IPS-11a (cell line): Measurements from ENCODE around the gene CCDC187.
"Not testable (repeated sequence)": the region's sequence is repeated elsewhere in the genome, so short reads cannot be mapped to it uniquely, and the experiment has no call there.

Experiments used
- H3K4me3 ChIP-seq: one replicate; pipeline ENCODE4 v1.5.1; 2013; ENCODE audit warnings: low read depth, low read length, control low read depth

Gene CCDC187

DNA sequence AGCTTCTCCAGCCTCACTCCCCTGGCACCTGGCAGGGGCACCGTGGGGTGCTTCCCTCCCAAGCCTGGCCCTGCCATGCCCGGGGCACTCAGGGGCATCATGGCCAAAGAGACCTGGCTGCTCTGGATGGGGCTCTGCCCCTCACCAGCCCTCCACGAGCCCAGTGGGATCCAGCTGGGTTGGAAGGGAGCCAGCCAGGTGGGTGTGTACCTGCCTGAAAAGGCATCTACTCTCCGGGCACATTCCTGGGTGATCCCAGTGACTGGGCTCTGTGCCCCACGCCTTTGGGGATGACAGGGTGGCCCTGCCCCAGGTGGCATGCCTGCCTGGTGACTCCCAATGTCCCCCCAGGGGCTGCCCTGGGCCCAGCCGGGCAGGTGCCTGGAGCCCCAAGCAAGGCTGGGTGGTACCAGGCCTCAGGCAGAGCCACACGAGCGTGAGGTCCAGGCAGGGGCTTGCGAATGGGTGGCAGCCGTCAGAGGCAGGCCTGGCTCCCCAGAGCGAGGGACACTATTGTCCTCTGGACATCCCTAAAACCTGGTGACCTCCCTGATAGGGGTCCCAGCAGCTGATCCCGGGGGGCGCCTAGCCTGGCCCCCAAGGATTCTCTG lies 24.2 kb upstream of the CCDC187 start:
- peak overlapping the region; percentile 24 for H3K4me3 ChIP-seq

DNA sequence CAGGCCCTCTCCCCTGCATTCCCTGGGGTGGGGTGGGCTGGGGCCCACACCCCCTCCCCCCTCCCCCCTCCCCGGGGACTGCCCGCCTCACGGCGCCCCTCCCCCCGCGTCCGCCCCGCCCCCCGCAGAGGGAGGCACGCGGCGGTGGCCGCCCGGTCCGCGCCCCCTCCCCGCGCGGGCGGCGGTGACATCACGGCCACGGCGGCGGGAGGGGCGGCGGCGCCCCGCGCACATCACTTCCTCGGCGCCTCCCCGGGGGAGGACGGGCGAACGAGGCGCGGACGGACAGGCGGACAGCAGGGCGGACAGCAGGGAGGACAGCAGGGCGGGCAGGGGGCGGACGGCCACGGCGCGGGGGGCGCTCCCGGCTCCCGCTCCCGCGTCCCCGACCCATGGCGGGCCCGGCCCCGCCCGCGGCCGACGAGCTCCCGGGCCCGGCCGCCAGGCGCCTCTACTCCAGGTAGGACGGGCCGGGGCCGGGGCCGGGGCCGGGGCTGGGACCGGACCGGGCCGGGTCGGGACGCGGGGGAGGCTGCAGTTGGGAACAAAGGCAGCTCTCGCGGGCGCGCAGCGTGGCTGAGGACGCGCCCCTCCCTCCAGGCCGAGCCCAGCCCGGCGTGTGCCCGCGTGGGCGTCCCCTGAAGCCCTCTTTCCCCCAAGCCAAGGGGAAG lies 23.5 kb upstream of the CCDC187 start, which contains the start of gene GPSM1:
GPSM1 (plus strand) TSS at position 236 of the 671 bp plus-strand sequence; CDS start at position 393, 157 bp downstream.
- peak within 1 kb of the TSS; percentile 33 for H3K4me3 ChIP-seq

DNA sequence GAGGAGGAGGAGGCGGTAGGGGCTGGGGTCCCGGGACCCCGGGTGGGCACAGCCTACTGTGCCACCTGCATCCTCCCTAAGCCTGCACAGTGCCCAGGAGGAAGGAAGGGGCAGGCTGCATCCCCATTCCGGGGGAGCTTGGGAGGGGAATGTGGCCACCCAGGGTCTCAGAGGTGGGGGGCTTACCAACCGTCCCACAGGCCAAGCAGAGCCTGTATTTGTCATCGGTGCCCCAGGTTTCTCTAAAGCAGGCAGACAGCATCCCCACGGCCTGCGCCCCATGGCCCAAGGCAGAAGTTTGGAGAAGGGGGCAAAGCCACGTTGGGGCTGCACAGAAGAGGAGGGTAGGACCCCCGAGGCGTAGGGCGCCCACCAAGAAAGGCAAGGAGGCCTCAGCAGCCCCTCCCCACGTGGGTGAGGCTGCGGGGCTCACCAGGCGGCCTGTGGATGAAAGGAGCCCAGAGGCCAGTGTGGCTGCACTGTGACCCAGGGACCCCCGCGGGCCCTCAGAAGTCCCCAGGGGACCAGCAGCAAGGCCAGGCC lies 22.9 kb upstream of the CCDC187 start:
- no peak overlapping the region for H3K4me3 ChIP-seq

DNA sequence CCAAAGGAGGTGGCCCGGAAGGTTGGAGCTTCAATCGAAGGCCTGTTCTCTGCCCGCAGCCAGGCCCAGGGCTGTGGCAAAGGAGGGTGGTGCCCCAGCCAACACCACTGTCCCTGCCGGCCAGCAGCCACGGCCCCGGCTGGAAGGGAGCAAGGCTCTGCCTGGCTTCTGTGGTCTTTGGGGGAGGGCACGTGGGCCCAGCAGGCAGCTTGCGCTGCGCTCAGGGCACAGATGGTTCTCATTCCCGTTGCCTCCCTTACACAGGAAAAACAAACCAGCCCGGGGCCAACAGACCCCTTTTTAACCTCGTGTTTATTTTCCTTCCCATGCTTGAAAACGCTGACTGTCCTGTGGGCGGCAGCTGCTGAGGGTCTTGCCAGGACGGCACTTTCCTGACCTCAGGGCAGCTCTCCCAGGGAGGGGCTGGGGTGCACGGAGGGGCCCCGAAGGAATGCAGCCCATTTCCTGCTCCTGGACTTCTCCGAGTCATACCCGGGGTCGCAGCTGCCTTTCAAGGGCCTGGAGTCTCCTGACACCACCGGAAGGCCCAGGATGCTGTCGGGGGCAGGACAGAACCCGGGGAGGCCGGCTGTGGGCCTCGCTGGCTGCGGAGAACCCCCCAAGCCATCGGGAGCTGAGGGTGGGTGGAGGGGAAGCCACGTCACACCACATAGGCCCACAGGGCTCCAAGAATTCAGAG lies 22.3 kb upstream of the CCDC187 start:
- H3K4me3 ChIP-seq = no peak overlapping the region

DNA sequence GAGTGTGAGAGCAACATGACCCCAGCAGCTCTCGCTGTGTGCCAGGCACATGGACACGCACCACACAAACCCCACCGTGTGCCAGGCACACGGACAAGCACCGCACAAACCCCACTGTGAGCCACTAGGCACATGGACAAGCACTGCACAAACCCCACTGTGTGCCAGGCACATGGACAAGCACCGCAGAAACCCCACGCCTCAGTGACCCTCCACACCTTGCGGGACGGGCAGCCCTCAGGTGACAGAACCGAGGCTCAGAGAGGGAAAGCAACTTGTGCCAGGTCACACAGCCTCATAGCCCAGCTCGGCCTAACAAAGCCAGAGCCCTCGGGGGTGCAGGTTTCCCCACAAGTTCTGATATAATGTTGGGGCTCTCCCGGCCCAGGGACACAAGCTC lies 21.5 kb upstream of the CCDC187 start:
- H3K4me3 ChIP-seq = no peak overlapping the region

DNA sequence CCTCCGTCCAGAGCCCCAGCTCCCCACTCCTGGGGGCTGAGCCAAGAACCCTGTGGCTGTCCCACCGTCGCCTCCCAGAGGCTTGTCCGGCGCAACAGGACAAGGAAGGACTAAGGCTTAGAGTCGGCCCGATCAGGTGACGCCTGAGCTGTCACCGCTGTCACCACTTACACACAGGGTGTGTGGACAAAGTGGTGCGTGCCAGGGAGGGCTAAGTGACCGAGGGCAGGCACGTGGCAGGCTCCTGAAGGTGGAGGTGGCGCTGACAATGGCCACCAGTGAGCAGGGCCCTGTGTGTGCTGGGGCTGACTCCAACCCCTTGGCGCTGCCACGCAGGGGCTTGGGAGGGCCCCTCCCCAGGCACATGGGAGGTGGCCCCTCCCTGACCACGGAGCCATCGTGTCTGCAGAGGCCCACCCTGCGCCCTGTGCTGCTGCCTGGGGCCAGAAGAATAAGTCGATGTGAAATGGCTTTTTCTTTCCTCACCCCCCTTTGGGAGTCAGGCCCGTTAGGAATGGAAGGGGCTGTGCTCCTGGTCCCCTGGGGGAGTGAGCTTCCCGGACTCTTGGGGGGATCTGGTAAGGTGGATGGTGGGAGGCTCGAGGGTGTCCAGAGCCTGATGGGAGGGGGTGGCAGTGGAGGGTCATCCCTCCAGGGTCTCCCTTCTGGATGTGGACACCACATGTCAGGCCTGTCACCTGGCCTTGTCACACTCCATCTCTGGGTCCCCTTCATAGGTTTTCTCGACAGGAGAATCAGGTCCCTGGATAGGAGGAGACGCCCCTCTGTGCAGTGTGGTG lies 20.8 kb upstream of the CCDC187 start:
- no peak overlapping the region for H3K4me3 ChIP-seq

DNA sequence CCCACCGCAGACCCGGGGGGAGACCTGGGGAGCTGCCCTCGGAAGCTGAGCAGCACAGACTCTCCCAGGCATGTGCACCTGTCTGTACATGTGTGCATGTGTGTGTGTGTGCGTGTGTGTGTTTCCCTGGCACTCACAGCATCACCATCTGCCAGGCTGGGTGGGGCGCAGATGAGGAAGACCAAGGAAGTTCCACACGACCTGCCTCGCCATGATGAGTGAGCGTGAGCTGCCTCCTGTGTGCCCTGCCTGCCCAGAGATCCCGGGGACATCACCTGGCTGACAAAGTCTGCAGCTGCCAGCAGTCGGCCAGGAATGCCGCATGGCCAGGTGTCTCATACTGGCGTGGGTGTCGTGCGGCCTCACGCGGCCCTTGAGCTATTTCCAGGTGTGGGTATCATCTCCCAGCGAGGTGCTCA lies 19.5 kb upstream of the CCDC187 start:
- no peak overlapping the region for H3K4me3 ChIP-seq

DNA sequence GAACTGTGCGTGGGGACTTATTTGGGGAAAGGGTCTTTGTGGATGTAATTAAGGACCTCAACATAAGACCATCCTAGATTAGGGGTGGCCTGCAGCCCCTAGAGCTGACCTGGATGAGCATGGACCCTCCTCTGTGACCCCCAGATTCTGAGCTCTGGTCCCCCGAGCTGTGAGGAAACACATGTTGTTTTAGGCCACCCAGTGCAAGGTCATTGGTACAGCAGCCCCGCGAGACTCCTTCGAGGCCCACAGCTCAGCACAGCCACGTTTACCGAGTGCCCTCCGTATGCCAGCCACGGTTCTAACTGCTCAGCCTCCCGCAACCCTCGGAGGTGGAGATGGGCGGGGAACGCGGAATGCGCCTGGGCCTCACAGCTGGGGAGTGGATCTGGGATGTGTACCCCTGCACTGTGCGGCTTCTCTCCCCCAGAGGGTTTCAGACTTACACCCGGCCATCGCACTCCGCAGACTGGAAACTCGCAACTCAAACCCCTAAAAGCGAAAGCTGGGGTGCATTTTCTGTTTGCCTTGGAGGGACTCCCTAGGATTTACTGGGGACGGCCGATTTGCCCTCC lies 18.9 kb upstream of the CCDC187 start:
- H3K4me3 ChIP-seq = no peak overlapping the region

DNA sequence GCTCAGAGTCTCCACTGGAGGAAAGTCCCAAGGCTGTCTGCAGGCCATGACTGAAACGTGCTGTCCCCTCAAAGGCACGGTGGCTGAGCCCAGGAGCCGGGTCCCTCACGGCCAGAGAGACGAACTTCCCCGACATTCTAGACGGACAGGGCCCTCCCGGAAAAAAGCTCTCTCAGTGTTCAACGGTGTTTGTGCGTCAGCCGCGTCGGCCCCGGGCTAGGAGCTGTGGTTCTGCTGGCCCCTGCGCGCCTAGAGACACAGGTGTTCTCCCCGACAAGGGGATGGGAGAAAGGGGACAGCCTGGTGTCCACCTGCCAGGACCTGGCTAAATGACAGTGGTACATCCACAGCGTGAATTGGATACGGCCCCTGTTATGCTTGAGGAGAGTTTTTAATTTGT lies 17.7 kb upstream of the CCDC187 start:
- no peak overlapping the region for H3K4me3 ChIP-seq

DNA sequence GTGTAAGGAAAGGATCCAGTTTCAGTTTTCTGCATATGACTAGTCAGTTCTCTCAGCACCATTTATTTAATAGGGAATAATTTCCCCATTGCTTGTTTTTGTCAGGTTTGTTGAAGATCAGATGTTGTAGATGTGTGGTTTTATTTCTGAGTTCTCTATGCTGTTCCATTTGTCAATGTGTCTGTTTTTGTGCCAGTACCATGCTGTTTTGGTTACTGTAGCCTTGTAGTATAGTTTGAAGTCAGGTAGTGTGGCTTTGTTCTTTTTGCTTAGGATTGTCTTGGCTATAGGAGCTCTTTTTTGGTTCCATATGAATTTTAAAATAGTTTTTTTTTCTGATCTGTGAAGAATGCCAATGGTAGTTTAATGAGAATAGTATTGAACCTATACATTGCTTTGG lies 17.1 kb upstream of the CCDC187 start:
- not testable (repeated sequence) for H3K4me3 ChIP-seq

DNA sequence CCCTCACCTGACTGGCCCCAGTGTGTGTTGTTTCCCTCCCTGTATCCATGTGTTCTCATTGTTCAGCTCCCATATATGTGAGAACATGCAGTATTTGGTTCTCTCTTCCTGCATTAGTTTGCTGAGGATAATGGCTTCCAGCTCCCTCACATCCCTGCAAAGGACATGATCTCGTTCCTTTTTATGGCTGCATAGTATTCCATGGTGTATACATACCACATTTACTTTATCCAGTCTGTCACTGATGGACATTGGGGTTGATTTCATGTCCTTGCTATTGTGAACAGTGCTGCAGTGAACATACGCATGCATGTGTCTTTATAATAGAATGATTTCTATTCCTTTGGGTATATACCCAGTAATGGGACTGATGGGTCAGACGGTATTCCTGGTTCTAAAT lies 16.1 kb upstream of the CCDC187 start:
- not testable (repeated sequence) for H3K4me3 ChIP-seq

DNA sequence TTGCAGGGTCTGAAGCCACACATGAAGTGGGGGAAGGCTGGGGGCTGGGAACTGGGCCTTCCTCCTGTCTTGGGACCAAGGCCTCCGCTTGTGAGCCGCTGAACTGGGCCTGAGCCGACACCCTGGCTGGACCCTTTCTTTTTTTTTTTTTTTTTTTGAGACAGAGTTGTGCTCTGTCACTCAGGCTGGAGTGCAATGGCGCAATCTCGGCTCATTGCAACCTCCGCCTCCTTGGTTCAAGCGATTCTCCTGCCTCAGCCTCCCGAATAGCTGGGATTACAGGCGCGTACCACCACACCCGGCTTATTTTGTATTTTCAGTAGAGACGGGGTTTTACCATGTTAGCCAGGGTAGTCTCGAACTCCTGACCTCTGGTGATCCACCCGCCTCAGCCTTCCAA lies 15.3 kb upstream of the CCDC187 start:
- H3K4me3 ChIP-seq = not testable (repeated sequence)

DNA sequence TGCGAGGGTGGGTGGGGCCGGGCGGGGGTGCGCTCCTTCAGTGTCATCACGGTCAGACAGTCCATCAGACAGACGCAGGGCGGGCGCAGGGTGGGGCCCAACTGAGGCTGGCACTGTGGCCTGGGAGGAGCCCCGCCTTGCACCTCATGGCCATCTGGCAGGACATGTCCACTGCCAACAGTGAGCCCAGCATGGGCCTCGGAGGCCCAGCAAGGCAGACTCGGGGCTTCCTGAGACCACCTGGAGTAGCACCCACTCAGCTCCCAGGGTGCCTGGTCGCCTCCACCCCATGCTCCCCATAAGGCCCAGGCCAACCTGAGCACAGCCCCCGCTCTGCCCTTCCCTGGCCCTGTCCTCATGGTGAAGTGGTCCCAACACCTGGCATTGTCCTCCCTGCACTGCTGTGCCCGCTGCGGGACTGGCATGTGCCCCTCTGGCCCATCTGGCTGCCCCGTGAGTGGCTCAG lies 14.9 kb upstream of the CCDC187 start:
- H3K4me3 ChIP-seq = no peak overlapping the region

DNA sequence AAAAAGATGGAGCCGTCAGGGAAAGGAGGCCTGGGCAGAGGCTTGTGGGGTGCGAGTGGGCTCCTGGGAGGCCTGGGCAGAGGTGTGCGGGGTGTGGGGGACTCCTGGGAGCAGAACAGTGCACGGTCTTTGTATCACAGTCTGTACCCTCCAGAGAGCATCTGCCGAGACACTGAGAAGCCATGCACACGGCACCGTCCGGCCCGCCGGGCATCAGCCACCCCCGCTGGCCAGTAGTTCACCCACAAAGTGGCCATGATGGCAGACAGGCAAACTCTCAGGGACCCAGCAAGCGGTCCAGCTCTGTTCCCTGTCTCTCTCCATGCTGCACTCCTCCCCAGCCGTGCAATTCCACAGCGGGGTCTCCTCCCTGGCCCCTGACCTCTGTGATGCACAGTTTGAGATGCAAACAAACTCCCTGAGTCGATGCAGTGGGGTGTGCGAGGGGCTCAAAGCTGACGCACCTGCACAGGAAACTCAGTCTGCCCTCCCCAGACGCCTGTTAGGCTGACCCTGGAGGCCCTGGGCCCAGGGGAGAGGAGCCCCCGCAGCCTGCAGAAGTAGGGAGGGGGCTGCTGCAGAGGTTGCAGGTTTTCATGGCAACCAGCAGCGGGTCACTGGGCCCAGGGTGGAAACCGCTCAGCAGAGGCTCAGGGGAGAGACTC lies 14.3 kb upstream of the CCDC187 start:
- H3K4me3 ChIP-seq = no peak overlapping the region

DNA sequence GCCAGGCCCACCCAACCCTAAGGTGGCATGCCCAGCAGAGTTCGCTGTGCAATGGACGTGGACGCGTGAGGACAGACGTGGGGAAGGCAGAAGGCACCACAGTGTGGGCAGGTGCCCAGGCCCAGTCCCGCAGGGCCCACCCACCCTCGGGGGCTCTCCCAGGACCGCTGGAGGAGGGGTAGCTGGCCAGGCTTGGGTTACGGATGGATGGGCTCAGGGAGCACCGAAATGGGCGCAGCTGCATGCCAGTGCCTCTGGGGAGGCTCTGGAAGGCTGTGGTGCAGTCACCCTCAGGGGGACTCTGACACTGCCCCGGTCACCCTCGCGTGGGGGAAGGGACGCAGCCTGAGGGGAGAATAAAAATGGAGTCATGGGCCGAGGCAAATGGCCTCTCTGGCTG lies 13.8 kb upstream of the CCDC187 start:
- H3K4me3 ChIP-seq = no peak overlapping the region

DNA sequence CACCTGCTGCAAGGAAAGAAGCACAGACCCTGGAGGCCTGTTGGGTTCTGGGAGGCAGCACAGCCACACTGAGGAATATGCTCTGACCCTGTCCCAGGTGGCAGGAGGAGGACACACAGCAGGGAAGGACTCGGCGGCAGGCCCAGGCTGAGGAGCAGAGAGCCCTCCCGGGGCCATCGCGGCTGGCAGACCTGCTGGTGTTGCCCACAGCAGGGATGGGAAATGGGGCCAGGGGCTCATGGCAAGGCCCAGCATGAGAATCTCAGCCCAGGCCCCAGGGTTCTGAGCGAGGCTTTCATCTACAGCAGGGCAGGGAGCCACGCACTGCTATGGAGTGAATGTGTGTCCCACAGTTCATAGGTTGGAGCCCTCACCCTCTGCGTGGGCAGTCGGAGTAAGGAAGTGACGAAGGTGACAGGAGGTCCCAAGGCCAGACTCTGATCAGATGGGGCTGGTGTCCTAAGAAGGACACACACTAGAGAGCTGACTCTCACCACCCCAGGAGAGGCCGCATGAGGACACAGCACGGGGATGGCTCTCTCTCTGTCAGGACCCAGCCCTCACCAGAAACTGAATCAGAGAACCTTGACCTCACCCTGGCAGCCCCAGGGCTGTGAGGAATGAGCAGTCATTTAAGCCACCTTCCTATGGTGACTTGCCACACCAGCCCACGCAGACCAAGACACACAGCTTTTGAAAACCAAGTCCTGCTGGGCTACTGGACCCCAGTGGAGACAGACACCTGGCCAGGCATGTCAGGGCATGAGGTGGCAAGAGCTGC lies 13.2 kb upstream of the CCDC187 start:
- no peak overlapping the region for H3K4me3 ChIP-seq

DNA sequence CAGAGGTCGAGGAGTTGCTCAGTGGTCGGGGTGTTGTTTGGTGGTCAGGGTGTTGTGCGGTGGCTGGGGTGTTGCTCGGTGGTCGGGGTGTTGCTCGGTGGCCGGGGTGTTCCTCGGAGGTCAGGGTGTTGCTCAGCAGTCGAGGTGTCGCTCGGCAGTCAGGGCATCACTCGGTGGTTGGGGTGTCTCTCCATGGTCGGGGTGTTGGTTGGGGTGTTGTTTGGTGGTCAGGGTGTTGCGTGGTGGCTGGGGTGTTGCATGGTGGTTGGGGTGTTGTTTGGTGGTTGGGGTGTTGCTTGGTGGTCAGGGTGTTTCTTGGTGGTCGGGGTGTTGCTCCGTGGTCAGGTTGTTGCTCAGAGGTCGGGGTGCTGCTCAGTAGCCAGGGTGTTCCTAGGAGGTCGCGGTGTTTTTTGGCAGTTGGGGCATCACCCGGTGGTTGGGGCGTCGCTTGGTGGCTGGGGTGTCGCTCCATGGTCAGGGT lies 12.4 kb upstream of the CCDC187 start:
- no peak overlapping the region for H3K4me3 ChIP-seq

DNA sequence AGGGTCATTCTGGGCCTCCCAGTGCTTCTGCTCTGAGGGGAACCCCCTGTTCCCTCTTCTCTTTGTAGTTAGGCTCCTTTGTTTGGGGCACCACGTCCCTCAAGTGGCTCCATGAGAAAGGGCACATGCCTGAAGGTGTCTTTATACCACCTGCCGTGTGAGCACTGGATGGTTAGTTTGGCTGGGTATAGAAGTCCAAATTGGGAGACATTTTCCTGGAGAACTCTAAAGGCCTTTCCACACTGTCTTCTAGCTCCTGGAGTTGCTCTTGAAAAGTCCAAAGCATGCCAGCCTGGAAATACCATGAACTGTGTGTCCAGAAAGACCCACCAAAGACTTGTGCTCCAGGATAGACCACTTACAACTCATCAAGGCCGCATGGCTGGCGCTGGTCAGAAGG lies 11.1 kb upstream of the CCDC187 start:
- no peak overlapping the region for H3K4me3 ChIP-seq

DNA sequence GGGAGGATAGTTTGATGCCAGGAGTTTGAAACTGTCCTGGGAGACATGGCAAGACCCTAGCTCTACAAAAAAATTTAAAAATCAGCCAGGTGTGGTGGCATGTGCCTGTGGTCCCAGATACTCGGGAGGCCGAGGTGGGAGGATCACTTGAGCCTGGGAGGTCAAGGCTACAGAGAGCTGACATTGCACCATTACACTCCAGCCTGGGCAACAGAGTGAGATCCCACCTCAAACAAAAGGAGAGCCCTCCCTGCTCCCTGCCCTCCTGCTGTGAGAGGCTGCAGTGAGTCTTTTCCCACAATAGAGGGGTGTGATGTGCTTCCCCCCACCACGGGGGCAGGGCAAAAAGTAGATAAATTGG lies 10.1 kb upstream of the CCDC187 start:
- no peak overlapping the region for H3K4me3 ChIP-seq
